ENCODE results near the gene FA2H. TPM values are rescaled to one million over a fixed set of nuclear protein-coding genes. Genes with fewer than 3 reads are reported as not detected.
A peak's percentile ranks its signal among the peaks of the same experiment; 100 is the strongest.

Gene FA2H
- total and polyA plus RNA-seq, 2 of the 13 experiments (the other 11 are each of a cell fraction or from before 2014, with no cell fraction given) = 0.20 TPM; not detected in 1

GRCh38 chr16:74731853-74732477, 42.7 kb downstream of the FA2H start (continued):
- TF ChIP-seq THAP9 (CRISPR knock-in tag; IDR thresholded peaks at IDR 0.05; ENCODE audit: borderline replicate concordance) = 0 out of 2 replicates have a peak, but pooled peaks have one; percentile 18
- TF ChIP-seq ZMYM3 (CRISPR knock-in tag; IDR thresholded peaks at IDR 0.05) = peak; percentile 33; the same call in 1 of the 2 replicates
- TF ChIP-seq SALL1 (CRISPR knock-in tag; IDR thresholded peaks at IDR 0.05) = peak; percentile 57
- TF ChIP-seq ZNF329 (CRISPR knock-in tag; IDR thresholded peaks at IDR 0.05; ENCODE audit: low read depth) = no peak
- TF ChIP-seq ARID3A (IDR thresholded peaks at IDR 0.05; ENCODE audit: low read depth, low read length) = peak; percentile 83
- TF ChIP-seq PATZ1 (CRISPR knock-in tag; IDR thresholded peaks at IDR 0.05) = 0 out of 2 replicates have a peak, but pooled peaks have one; percentile 18
- peak; percentile 44; the same call in 1 of the 2 replicates for TF ChIP-seq HNF4G (IDR thresholded peaks at IDR 0.05; ENCODE audit: borderline replicate concordance, low read depth, low read length)
- TF ChIP-seq HNF4G (CRISPR knock-in tag; IDR thresholded peaks at IDR 0.05; ENCODE audit: borderline replicate concordance, low read depth) = no peak
- TF ChIP-seq TOPORS (CRISPR knock-in tag; IDR thresholded peaks at IDR 0.05) = no peak
- no peak for TF ChIP-seq FIP1L1 (IDR thresholded peaks at IDR 0.05; ENCODE audit: borderline replicate concordance, insufficient read depth, low read depth, low read length)
- TF ChIP-seq SAP130 (CRISPR knock-in tag; IDR thresholded peaks at IDR 0.05; ENCODE audit: low read depth) = peak; percentile 34; the same call in 1 of the 2 replicates
- TF ChIP-seq ZNF343 (CRISPR knock-in tag; IDR thresholded peaks at IDR 0.05) = no peak
- no peak for TF ChIP-seq ZNF710 (CRISPR knock-in tag; IDR thresholded peaks at IDR 0.05; ENCODE audit: borderline replicate concordance)
- TF ChIP-seq ZNF280B (CRISPR knock-in tag; IDR thresholded peaks at IDR 0.05; ENCODE audit: borderline replicate concordance) = no peak
